SU-DHL-6 (cell line): ENCODE data around the gene SEZ6.

ENCODE experiments used
- H2AFZ ChIP-seq: fragments of 200-600 bp; sonication (generic); 2 replicates; pipeline ENCODE4 v1.6.1; 2014; ENCODE audit warnings: low read depth, mild to moderate bottlenecking, moderate library complexity, mixed read lengths, antibody characterized with exemption, low read length; ENCODE audit not compliant: severe bottlenecking
- H3F3A ChIP-seq: fragments of 200-600 bp; shearing (Covaris generic); 2 replicates; pipeline ENCODE4 v1.6.0; 2016; ENCODE audit warnings: antibody characterized with exemption, mild to moderate bottlenecking; ENCODE audit not compliant: insufficient read depth
- H3K27ac ChIP-seq: fragments of 200-600 bp; sonication (generic); 2 replicates; pipeline ENCODE4 v1.5.1; 2016; ENCODE audit warnings: low read depth, mild to moderate bottlenecking, low read length, moderate library complexity, mixed read lengths
- H3K27me3 ChIP-seq: fragments of 200-600 bp; sonication (generic), shearing (Covaris generic); 2 replicates; pipeline ENCODE4 v1.6.0; 2014; ENCODE audit warnings: mild to moderate bottlenecking, low read length
- H3K36me3 ChIP-seq: fragments of 200-600 bp; sonication (generic); 2 replicates; pipeline ENCODE4 v1.6.1; 2014; ENCODE audit warnings: mild to moderate bottlenecking, low read length, mixed read lengths
- H3K4me2 ChIP-seq: fragments of 300-600, 200-600 bp; shearing (Covaris generic), sonication (generic); 2 replicates; pipeline ENCODE4 v1.6.0; 2014; ENCODE audit warnings: low read length, low read depth, mild to moderate bottlenecking; ENCODE audit not compliant: poor library complexity, severe bottlenecking
- H3K4me3 ChIP-seq: fragments of 200-600 bp; sonication (generic); 2 replicates; pipeline ENCODE4 v1.5.1; 2014; ENCODE audit warnings: antibody characterized with exemption, low read length, mild to moderate bottlenecking, mixed read lengths; ENCODE audit not compliant: insufficient read depth, poor library complexity, severe bottlenecking
- H3K79me2 ChIP-seq: fragments of 200-600 bp; sonication (generic); 2 replicates; pipeline ENCODE4 v1.6.1; 2014; ENCODE audit warnings: mild to moderate bottlenecking, low read length, moderate library complexity; ENCODE audit not compliant: insufficient read depth
- H3K9ac ChIP-seq: fragments of 200-600 bp; sonication (generic); 2 replicates; pipeline ENCODE4 v1.7.0; 2014; ENCODE audit warnings: mild to moderate bottlenecking, low read length
- H3K9me2 ChIP-seq: fragments of 200-600 bp; sonication (generic); replicated peaks from 2 replicates; pipeline ENCODE4 v1.6.1; 2014; ENCODE audit warnings: low read length; ENCODE audit not compliant: insufficient read depth
- H3K9me3 ChIP-seq: fragments of 200-600 bp; sonication (generic); 2 replicates; pipeline ENCODE4 v1.6.1; 2014; ENCODE audit warnings: low read length, mixed read lengths; ENCODE audit not compliant: insufficient read depth
- H4K20me1 ChIP-seq: fragments of 200-600 bp; sonication (generic); 2 replicates; pipeline ENCODE4 v1.6.1; 2014; ENCODE audit warnings: low read depth, mild to moderate bottlenecking, antibody characterized with exemption, low read length, moderate library complexity, mixed read lengths
- CTCF ChIP-seq: fragments of 200-600 bp; sonication (generic); IDR thresholded peaks from one replicate; pipeline ENCODE4 v1.5.1; 2017; ENCODE audit warnings: antibody characterized with exemption, mild to moderate bottlenecking, low read length, moderate library complexity; ENCODE audit not compliant: insufficient read depth, poor library complexity, severe bottlenecking
- EZH2phosphoT487 ChIP-seq: fragments of 200-600 bp; sonication (generic), shearing (Covaris generic); conservative IDR thresholded peaks from 2 replicates; pipeline ENCODE4 v1.6.1; 2018; ENCODE audit warnings: mild to moderate bottlenecking, antibody characterized with exemption, low read length, moderate library complexity, mixed read lengths

Gene SEZ6

GRCh38 chr17:29019475-29020181 is 13.8 kb upstream of the SEZ6 start:
- no peak overlapping the region for H3K27ac ChIP-seq
- no peaks in the 10 kb centered on the region for H3K27me3 ChIP-seq
- H3K9ac ChIP-seq, result no peak overlapping the region

GRCh38 chr17:29018788-29019474 is 13.1 kb upstream of the SEZ6 start:
- Histone ChIP-seq H3K27me3 (no peaks in the 10 kb centered on the region), H3K4me2 (no peak overlapping the region)

More at GRCh38 chr17:29019475-29020181, 13.8 kb upstream of the SEZ6 start:
- no peak for TF ChIP-seq EZH2phosphoT487
- TF ChIP-seq CTCF, result no peak
- Histone ChIP-seq H3K4me2 (no peak overlapping the region), H3K79me2 (no peaks in the 10 kb centered on the region), H3K36me3 (no peaks in the 10 kb centered on the region), H4K20me1 (no peaks in the 10 kb centered on the region), H3F3A (no peaks in the 10 kb centered on the region), H2AFZ (no peak overlapping the region), H3K9me2 (no peaks in the 10 kb centered on the region), H3K4me3 (no peak overlapping the region), H3K9me3 (no peaks in the 10 kb centered on the region)

GRCh38 chr17:29016345-29017210 is 10.7 kb upstream of the SEZ6 start:
- TF ChIP-seq CTCF (no peak), EZH2phosphoT487 (no peak)
- Histone ChIP-seq H3K27ac (no peak overlapping the region), H2AFZ (no peak overlapping the region), H3K27me3 (no peaks in the 10 kb centered on the region), H3K4me2 (no peak overlapping the region), H3K36me3 (no peaks in the 10 kb centered on the region), H3K9me2 (no peaks in the 10 kb centered on the region), H3K4me3 (no peak overlapping the region), H3F3A (no peaks in the 10 kb centered on the region), H3K9ac (no peak overlapping the region), H3K9me3 (no peaks in the 10 kb centered on the region), H3K79me2 (no peaks in the 10 kb centered on the region), H4K20me1 (no peaks in the 10 kb centered on the region)

More at GRCh38 chr17:29018788-29019474, 13.1 kb upstream of the SEZ6 start:
- Histone ChIP-seq H3K9ac (no peak overlapping the region), H3K9me3 (no peaks in the 10 kb centered on the region), H3F3A (no peaks in the 10 kb centered on the region), H4K20me1 (no peaks in the 10 kb centered on the region), H3K4me3 (no peak overlapping the region), H3K27ac (no peak overlapping the region), H3K9me2 (no peaks in the 10 kb centered on the region), H3K36me3 (no peaks in the 10 kb centered on the region), H2AFZ (no peak overlapping the region), H3K79me2 (no peaks in the 10 kb centered on the region)
- TF ChIP-seq CTCF, result no peak
- no peak for TF ChIP-seq EZH2phosphoT487
